OCI-LY1 (cell line): ENCODE results near the gene PAM16.

ENCODE experiments used
- H2AFZ ChIP-seq: fragments of 200-600 bp; sonication (generic), shearing (Covaris generic); 2 replicates; pipeline ENCODE4 v1.6.0; 2014; ENCODE audit warnings: antibody characterized with exemption, mild to moderate bottlenecking, low read length
- H3F3A ChIP-seq: fragments of 200-600 bp; sonication (generic), shearing (Covaris generic); 2 replicates; pipeline ENCODE4 v1.6.0; 2014; ENCODE audit warnings: mild to moderate bottlenecking, antibody characterized with exemption, low read length, moderate library complexity; ENCODE audit not compliant: insufficient read depth
- H3K27ac ChIP-seq: fragments of 200-600 bp; sonication (generic); 2 replicates; pipeline ENCODE4 v1.5.1; 2014; ENCODE audit warnings: low read length, mixed run types, mild to moderate bottlenecking, low read depth; ENCODE audit not compliant: poor library complexity, severe bottlenecking
- H3K27me3 ChIP-seq: fragments of 200-600 bp; sonication (generic); 2 replicates; pipeline ENCODE4 v1.6.0; 2014; ENCODE audit warnings: antibody characterized with exemption, mild to moderate bottlenecking, low read length, moderate library complexity; ENCODE audit not compliant: insufficient read depth
- H3K36me3 ChIP-seq: fragments of 200-600 bp; sonication (generic); 2 replicates; pipeline ENCODE4 v1.6.1; 2014; ENCODE audit warnings: mild to moderate bottlenecking, antibody characterized with exemption, low read length, moderate library complexity, mixed read lengths; ENCODE audit not compliant: insufficient read depth
- H3K4me1 ChIP-seq: fragments of 200-600 bp; sonication (generic); 2 replicates; pipeline ENCODE4 v1.5.1; 2014; ENCODE audit warnings: mild to moderate bottlenecking, low read length, moderate library complexity; ENCODE audit not compliant: insufficient read depth, severe bottlenecking
- H3K4me2 ChIP-seq: fragments of 200-600 bp; sonication (generic), shearing (Covaris generic); 2 replicates; pipeline ENCODE4 v1.6.1; 2014; ENCODE audit warnings: low read length
- H3K4me3 ChIP-seq: fragments of 200-600 bp; sonication (generic); 2 replicates; pipeline ENCODE4 v1.5.1; 2014; ENCODE audit warnings: low read length, low read depth, mild to moderate bottlenecking, mixed read lengths; ENCODE audit not compliant: poor library complexity, severe bottlenecking
- H3K79me2 ChIP-seq: fragments of 200-600 bp; shearing (Covaris generic); 2 replicates; pipeline ENCODE4 v1.6.1; 2016; ENCODE audit warnings: mixed run types, low read length, mixed read lengths; ENCODE audit not compliant: insufficient read depth
- H3K9ac ChIP-seq: fragments of 200-600 bp; sonication (generic), shearing (Covaris generic); 2 replicates; pipeline ENCODE4 v1.6.1; 2014; ENCODE audit warnings: mild to moderate bottlenecking, low read length, mixed read lengths
- H3K9me2 ChIP-seq: fragments of 200-600 bp; sonication (generic), shearing (Covaris generic); 2 replicates; pipeline ENCODE4 v1.6.1; 2014; ENCODE audit warnings: low read depth, mild to moderate bottlenecking, low read length, mixed read lengths
- H3K9me3 ChIP-seq: fragments of 200-600 bp; shearing (Covaris generic); 2 replicates; pipeline ENCODE4 v1.6.1; 2014; ENCODE audit warnings: low read length, mixed read lengths
- H4K20me1 ChIP-seq: fragments of 200-600 bp; sonication (generic), shearing (Covaris generic); 2 replicates; pipeline ENCODE4 v1.6.0; 2016; ENCODE audit warnings: mild to moderate bottlenecking, low read length; ENCODE audit not compliant: insufficient read depth
- CTCF ChIP-seq: fragments of 200-600 bp; sonication (generic), shearing (Covaris generic); IDR thresholded peaks from 2 replicates; pipeline ENCODE4 v1.5.1; 2017; ENCODE audit warnings: mild to moderate bottlenecking, antibody characterized with exemption, low read length, moderate library complexity, mixed read lengths
- EZH2 ChIP-seq: fragments of 200-600 bp; sonication (generic), shearing (Covaris generic); IDR thresholded peaks from 2 replicates; pipeline ENCODE4 v1.8.0; 2017; ENCODE audit warnings: borderline replicate concordance, mixed run types, mild to moderate bottlenecking, antibody characterized with exemption, low read length, moderate library complexity, mixed read lengths

The PAM16 gene

GRCh38 chr16:4381072-4381934 is 30.2 kb upstream of the PAM16 start:
- Histone ChIP-seq H3K4me1 (no peaks in the 10 kb centered on the region), H3K27ac (no peak overlapping the region), H3K4me3 (no peak overlapping the region), H3K4me2 (no peak overlapping the region), H3K9me3 (no peaks in the 10 kb centered on the region), H3K36me3 (peaks cover 21% of the 10 kb centered on the region), H4K20me1 (no peaks in the 10 kb centered on the region), H3K79me2 (no peaks in the 10 kb centered on the region), H2AFZ (no peak overlapping the region), H3K27me3 (no peaks in the 10 kb centered on the region), H3F3A (no peaks in the 10 kb centered on the region), H3K9ac (no peak overlapping the region), H3K9me2 (no peaks in the 10 kb centered on the region)
- TF ChIP-seq EZH2 (no peak), CTCF (no peak)

- Histone ChIP-seq H3K79me2 (no peaks in the 10 kb centered on the region), H3K4me3 (no peak overlapping the region), H2AFZ (no peak overlapping the region), H3K36me3 (peaks cover 12% of the 10 kb centered on the region), H4K20me1 (no peaks in the 10 kb centered on the region), H3K9me3 (no peaks in the 10 kb centered on the region), H3K4me1 (no peaks in the 10 kb centered on the region), H3K4me2 (no peak overlapping the region), H3K9ac (no peak overlapping the region), H3K27me3 (no peaks in the 10 kb centered on the region), H3K9me2 (no peaks in the 10 kb centered on the region), H3F3A (no peaks in the 10 kb centered on the region), H3K27ac (no peak overlapping the region)
- no peak for TF ChIP-seq CTCF
- no peak for TF ChIP-seq EZH2
These were observed 29.3 kb upstream of the PAM16 start for GRCh38 chr16:4380119-4381063.

- TF ChIP-seq EZH2 (no peak), CTCF (no peak)
- Histone ChIP-seq H3F3A (no peaks in the 10 kb centered on the region), H2AFZ (no peak overlapping the region), H3K27ac (no peak overlapping the region), H3K36me3 (peaks cover 5% of the 10 kb centered on the region), H3K4me3 (no peak overlapping the region), H3K79me2 (no peaks in the 10 kb centered on the region), H3K27me3 (no peaks in the 10 kb centered on the region), H3K4me1 (no peaks in the 10 kb centered on the region), H4K20me1 (no peaks in the 10 kb centered on the region), H3K4me2 (no peak overlapping the region), H3K9me2 (no peaks in the 10 kb centered on the region), H3K9ac (no peak overlapping the region), H3K9me3 (no peaks in the 10 kb centered on the region)
These were observed 28.0 kb upstream of the PAM16 start for GRCh38 chr16:4378999-4379690.
